Mesodermal cell (in vitro differentiated cells): ENCODE results near the gene KDM4B.

Experiments used
- H3K27ac ChIP-seq: 2 replicates; pipeline ENCODE4 v1.7.0; 2013; ENCODE audit warnings: mild to moderate bottlenecking, low read depth, low read length, moderate library complexity; ENCODE audit not compliant: severe bottlenecking
- H3K36me3 ChIP-seq: 2 replicates; pipeline ENCODE4 v1.7.1; 2013; ENCODE audit warnings: mild to moderate bottlenecking, low read length, moderate library complexity; ENCODE audit not compliant: control insufficient read depth, insufficient read depth
- H3K4me1 ChIP-seq: one replicate; pipeline ENCODE4 v1.7.1; 2013; ENCODE audit warnings: mild to moderate bottlenecking, low read length; ENCODE audit not compliant: insufficient read depth, control insufficient read depth, poor library complexity, severe bottlenecking
- H3K4me3 ChIP-seq: 2 replicates; pipeline ENCODE4 v1.7.0; 2013; ENCODE audit warnings: low read length, control low read depth, mild to moderate bottlenecking; ENCODE audit not compliant: insufficient read depth, poor library complexity, severe bottlenecking; ENCODE audit errors: extremely low read depth
- H3K9me3 ChIP-seq: 2 replicates; pipeline ENCODE4 v1.7.1; 2013; ENCODE audit warnings: mild to moderate bottlenecking, low read length, moderate library complexity; ENCODE audit not compliant: control insufficient read depth
- WGBS, 2 experiments: methylation state at CpG; one replicate each; pipeline ENCODE4 v1.1.5; 2013; ENCODE audit warnings: missing lambda C conversion rate in 2 of 2; ENCODE audit not compliant: insufficient coverage in 2 of 2; 5-methylcytosine and 5-hydroxymethylcytosine counted together

Gene KDM4B

DNA sequence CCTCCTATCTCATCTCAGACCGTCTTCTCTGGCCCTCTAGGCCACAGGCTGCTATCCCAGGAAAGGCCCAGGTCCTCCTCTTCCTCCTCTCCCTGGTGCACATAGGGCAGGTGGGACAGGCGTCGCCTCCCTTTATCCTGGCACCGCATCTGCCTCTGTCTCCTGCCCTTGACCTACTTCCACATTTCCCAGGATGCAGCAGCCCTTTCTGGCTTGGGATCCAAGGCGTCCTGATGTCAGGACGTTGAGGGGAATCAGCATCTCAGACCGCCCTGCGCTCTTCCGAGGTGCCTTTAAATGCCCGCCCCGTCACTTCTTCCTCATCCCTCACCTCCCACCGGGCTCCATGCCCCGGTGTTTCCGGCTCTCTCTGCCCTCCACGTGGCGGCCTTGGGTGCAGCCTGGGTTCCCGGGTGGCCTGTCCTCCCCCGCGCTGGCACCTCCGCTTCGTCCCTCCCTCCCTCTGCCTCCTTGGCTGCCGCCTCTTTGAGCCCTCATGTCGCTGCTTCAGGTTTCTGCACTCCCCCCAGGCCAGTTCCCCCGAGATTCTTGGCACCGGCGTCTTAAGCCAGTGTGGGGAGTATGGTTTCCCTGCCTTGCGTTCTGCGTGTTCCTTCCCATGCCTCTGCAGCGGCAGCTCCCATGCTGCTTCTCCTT is 66.3 kb downstream of the KDM4B start:
- Histone ChIP-seq H3K4me3 (no peak overlapping the region), H3K9me3 (no peaks in the 10 kb centered on the region), H3K36me3 (peaks cover 38% of the 10 kb centered on the region), H3K27ac (no peak overlapping the region), H3K4me1 (peaks cover 23% of the 10 kb centered on the region)
- 85 to 88% methylated on average over 19 to 23 of the region's 29 CpGs for WGBS, 2 experiments

DNA sequence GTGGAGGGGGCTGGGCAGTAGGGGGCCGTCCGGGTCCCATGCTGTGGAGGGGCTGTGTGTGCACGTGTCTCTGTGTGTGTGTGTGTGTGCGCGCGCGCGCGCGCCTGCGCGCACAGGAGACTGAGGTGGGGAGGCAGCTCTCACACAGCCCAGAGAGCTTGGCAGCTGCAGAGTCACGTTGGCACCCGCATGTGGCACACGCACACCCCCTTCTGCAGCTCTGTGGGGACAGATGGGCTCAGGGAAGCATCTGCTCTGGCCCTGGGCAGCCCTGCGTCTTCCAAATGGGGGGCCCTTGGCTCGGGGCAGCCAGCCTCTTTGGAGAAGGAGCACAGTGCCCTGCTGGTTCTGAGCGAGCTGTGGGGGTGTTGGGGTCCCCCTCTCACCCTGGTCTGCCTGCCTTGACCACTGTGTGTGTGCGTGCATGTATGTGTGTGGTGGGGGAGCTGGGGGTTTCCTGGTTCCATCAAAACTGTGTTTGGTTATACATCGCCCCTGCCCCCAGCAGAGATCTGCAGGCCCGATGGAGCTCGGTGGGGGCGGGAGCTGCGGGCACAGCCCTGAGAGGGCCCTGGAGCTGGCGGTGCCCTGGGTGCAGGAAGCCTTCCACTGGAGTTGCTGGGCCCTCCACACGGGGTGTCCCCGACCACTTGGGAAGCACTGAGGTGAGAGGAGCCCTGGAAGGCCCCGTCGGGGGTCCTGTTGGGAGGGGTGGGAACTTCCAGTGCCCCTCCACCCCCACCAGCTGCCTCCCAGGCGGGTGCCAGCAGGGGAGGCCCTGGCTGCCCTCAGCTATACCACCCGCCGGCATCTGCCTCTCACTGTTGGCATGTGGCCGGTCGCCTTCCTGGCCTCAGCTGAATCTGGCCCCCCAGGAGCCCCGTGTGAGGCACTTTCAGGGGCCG is 67.1 kb downstream of the KDM4B start:
- peaks cover 46% of the 10 kb centered on the region for H3K36me3 ChIP-seq
- peaks cover 23% of the 10 kb centered on the region for H3K4me1 ChIP-seq
- 81 to 84% methylated on average over 23 to 32 of the region's 36 CpGs for WGBS, 2 experiments
- no peaks in the 10 kb centered on the region for H3K9me3 ChIP-seq
- H3K27ac ChIP-seq = no peak overlapping the region
- no peak overlapping the region for H3K4me3 ChIP-seq

DNA sequence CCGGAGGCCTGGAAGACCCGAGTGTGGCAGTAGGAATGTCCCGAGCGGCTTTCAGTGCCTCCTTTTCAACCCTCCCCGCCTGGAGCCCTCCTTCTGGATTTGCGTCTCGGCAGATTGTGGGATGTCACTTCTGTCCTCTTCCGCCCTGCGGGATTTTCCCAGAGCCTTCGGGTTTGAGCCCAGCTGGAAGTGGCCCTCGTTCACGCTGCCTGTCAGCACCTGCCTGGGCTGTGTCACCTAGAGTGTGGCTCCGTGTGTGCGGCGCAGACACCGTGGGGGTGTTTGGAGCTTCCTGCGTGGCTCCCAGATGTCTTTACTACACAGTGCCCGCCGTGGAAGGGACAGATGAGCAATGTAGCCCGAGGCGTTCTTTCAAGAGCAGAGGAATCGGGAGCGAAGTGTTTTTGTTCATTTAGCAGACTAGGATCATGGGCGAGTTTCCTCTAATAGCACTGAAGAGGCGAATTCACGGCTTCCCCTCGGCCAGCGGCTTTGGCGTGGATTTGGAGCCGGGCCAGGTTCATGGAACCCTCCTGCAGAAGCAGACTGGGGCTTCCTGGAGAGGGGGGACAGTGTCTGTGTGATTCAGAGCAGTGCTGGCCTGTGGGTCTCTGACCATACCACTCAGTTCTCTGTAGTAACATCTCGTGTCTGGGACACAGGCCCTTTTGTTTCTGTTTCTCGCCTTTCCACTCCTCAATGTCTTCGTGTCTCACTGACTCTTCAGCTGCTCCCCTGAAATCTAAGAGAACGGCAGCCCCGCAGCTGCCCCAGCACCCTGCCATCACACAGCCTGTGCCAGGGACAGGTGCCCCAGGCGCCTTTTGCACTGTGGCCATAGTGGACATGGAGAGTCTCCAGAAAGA is 68.0 kb downstream of the KDM4B start:
- WGBS, 2 experiments = 87 to 90% methylated on average over 34 to 36 of the region's 36 CpGs
- Histone ChIP-seq H3K4me1 (peaks cover 15% of the 10 kb centered on the region), H3K36me3 (peaks cover 55% of the 10 kb centered on the region), H3K9me3 (no peaks in the 10 kb centered on the region), H3K4me3 (no peak overlapping the region), H3K27ac (peak overlapping the region; percentile 62)

DNA sequence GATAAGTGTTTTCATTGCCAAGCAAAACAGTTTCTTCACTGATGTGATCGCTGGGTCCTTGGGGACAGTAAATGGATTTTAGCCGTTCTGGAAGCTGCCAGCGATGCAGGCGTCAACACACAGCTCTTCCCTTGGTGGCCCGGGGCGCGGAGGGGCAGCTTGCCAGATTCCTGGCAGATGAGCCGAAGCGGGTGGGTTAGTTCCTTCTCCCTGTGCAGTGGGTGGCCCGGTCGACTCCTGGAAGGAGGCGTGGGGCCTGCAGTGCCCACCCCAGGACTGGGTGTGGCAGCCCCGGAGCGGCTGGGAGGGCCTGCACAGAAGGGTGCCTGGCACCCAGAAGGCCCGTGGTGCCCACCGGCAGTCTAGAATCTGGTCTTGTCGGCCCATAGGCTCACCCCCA is 69.0 kb downstream of the KDM4B start:
- Histone ChIP-seq H3K4me1 (peaks cover 9% of the 10 kb centered on the region), H3K27ac (no peak overlapping the region), H3K36me3 (peaks cover 56% of the 10 kb centered on the region), H3K9me3 (no peaks in the 10 kb centered on the region), H3K4me3 (no peak overlapping the region)
- 93 to 95% methylated on average over 13 to 14 of the region's 17 CpGs for WGBS, 2 experiments

DNA sequence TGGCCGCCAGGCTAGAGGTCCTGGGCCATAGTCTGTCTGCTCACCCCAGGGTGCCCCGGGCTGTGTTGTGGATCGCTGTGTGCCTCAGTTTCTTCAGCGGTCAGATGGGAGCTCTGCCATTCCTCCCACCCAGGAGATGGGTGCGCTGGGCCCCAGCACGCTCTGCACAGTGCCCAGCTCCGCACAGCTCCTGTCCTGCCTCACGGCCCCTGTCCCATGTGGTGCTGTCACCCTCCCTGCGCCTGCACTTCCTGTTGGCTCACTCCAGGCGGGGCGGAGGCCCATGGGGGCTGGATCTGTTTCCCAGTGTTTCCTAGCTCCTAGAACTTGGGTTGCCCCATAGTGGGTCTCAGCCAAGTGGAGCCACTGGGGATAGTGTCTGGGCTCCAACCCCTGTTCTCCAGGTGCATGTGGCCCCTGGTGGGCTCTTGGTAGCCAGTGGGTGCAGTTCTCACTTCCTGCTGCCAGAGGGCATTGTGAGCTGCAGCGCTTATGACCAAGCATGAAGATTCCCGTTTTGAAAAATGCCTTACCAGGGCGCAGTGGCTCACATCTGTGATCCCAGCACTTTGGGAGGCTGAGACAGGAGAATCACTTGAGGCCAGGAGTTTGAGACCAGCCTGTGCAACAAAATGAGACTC is 69.8 kb downstream of the KDM4B start:
- 87 to 92% methylated on average over 10 to 13 of the region's 14 CpGs for WGBS, 2 experiments
- H3K9me3 ChIP-seq = no peaks in the 10 kb centered on the region

DNA sequence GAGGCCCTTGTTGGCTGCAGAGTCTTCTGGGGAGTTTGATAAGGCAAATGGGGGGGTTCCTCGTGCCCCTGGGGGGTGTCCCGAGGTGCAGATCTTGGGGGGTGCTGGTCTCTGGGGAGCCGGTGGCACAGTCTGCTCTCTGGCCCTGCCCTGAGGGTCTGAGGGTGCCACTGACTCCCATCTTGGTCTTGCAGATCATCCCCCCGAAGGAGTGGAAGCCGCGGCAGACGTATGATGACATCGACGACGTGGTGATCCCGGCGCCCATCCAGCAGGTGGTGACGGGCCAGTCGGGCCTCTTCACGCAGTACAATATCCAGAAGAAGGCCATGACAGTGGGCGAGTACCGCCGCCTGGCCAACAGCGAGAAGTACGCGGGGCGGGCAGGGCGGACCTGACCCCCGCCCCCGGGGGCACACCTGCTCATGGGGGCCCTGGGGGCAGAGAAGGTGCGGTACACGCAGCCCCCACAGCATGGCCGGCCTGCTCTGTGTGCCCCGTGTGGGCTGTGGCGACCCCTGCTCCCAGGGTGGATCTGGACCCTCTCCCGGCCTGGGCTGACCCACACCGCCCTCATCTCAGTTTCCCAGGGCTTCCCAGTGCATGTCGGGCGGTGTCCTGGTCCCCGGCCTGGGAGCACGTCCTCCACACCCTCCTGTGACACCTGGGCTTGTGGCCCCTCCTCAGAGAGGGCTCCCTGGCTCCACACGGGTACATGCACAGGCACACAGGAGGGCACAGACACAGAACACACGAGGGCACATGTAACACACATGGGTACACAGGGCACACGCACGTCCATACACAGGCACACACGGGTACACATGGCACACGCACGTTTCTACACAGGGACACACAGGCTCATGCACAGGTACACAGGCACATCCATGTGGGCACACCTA is 71.0 kb downstream of the KDM4B start:
- H3K4me1 ChIP-seq = peaks cover 9% of the 10 kb centered on the region
- H3K36me3 ChIP-seq = peaks cover 52% of the 10 kb centered on the region
- no peak overlapping the region for H3K4me3 ChIP-seq
- WGBS, 2 experiments = 94 to 95% methylated on average over 42 to 43 of the region's 43 CpGs
- no peak overlapping the region for H3K27ac ChIP-seq
- H3K9me3 ChIP-seq = no peaks in the 10 kb centered on the region

More for the DNA sequence above, 69.8 kb downstream of the KDM4B start:
- H3K4me3 ChIP-seq = no peak overlapping the region
- H3K36me3 ChIP-seq = peaks cover 55% of the 10 kb centered on the region
- H3K4me1 ChIP-seq = peaks cover 9% of the 10 kb centered on the region
- H3K27ac ChIP-seq = no peak overlapping the region

DNA sequence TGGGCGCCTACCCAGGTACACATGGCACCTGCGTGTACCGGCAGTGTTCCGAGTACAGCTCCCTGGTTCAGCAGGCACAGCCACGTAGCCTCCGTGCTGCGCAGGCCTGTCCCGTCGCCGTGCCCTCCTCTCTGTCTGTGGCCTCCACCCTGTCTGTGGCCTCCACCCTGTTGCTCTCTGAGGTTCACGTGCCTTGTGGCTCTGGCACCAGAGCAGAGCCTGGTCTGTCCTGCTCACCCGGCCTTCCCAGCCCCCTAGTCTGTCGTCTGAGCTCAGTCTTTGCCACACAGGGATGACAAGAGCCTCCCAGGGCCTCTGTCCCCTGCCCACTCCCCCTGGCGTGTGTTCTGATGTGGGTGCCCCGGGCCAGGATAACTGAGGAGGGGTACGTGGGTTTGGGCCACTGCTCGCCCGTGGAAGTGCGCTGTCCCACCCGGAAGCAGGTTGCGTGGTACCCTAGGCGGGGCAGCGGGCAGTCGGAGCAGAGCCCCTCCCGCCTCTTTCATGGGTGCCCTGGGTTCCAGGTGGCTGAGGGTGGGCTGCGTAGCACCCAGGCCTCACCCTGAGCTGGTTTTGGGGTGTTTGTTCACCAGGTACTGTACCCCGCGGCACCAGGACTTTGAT is 71.7 kb downstream of the KDM4B start:
- WGBS, 2 experiments = 87 to 90% methylated on average over 28 of the region's 28 CpGs
- H3K4me3 ChIP-seq = no peak overlapping the region
- H3K9me3 ChIP-seq = no peaks in the 10 kb centered on the region
- peaks cover 52% of the 10 kb centered on the region for H3K36me3 ChIP-seq
- no peak overlapping the region for H3K27ac ChIP-seq
- H3K4me1 ChIP-seq = peaks cover 9% of the 10 kb centered on the region

DNA sequence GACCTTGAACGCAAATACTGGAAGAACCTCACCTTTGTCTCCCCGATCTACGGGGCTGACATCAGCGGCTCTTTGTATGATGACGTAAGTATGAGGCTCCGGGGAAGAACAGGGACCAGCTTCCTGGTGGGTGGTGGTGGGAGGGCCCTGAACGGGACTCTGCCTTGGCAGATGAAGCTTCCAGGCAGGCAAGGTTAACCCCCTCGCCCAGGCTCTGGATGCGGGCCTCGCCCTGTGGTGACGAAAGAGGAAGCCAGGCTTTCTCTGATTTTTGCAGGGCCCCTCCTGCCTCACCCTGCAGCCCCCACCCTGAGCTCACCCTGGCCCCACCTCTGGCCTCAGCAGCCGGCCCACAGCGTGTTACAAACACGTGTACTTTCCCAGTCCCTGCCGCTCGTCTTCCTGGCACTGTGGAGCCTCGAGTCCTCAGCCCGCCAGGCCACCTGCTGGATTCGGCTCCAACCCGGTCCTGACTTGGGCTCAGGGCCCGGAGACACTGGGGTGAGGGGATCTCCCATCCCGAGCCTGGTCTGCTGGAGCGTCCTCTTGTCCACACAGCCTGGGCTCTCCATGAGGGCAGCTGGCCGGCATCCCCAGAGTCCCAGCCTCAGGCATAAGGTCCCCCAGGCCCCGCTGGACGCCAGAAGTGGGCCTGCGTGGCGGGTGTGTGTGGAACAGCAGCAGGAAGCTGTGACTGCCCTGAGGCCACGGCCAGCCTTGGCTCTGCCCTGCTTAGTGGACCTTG is 72.4 kb downstream of the KDM4B start:
- H3K9me3 ChIP-seq = no peaks in the 10 kb centered on the region
- 93 to 94% methylated on average over 28 to 29 of the region's 29 CpGs for WGBS, 2 experiments
- peaks cover 48% of the 10 kb centered on the region for H3K36me3 ChIP-seq
- peaks cover 13% of the 10 kb centered on the region for H3K4me1 ChIP-seq
- no peak overlapping the region for H3K4me3 ChIP-seq
- H3K27ac ChIP-seq = no peak overlapping the region

DNA sequence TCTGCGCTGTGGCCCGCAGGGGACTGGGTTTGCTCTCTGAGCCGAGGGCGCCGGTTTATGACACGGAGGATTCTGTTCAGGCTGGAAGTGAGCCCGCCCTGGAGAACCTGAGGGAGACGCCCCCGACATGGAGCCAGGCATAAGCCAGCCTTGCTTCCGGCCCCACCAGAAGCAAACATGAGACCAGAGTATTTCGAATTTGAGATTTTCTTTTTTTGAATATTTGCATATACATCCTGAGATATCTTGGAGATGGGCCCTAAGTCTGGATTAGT is 72.9 kb downstream of the KDM4B start:
- peaks cover 48% of the 10 kb centered on the region for H3K36me3 ChIP-seq
- H3K27ac ChIP-seq = no peak overlapping the region
- no peaks in the 10 kb centered on the region for H3K9me3 ChIP-seq
- H3K4me3 ChIP-seq = no peak overlapping the region
- peaks cover 15% of the 10 kb centered on the region for H3K4me1 ChIP-seq
- WGBS, 2 experiments = 92 to 96% methylated on average over 10 of the region's 11 CpGs
